K562 (cell line): ENCODE data around the gene IL10RB. TPM values are rescaled to one million over a fixed set of nuclear protein-coding genes. Genes with fewer than 3 reads are reported as not detected.
A peak's percentile ranks its signal among the peaks of the same experiment; 100 is the strongest.

Experiments used
- BCOR ChIP-seq: fragments of 450-650 bp; IDR thresholded peaks from 2 replicates; pipeline ENCODE4 v1.6.1; 2016
- EP300 ChIP-seq: IDR thresholded peaks from 2 replicates; pipeline ENCODE4 v1.6.1; 2012; ENCODE audit warnings: low read length, improper control_type of control experiment
- HSF4 ChIP-seq: fragments of 250-450 bp; sonication (Bioruptor Pico); IDR thresholded peaks from 2 replicates; pipeline ENCODE4 v2.1.2; 2022; ENCODE audit warnings: mild to moderate bottlenecking, moderate library complexity, borderline replicate concordance
- JUND ChIP-seq, 2 experiments: IDR thresholded peaks; 2 replicates in 1 of 2; 3 replicates in 1 of 2; pipeline ENCODE4 v1.6.1; 2011; ENCODE audit warnings: borderline replicate concordance in 2 of 2, low read depth in 2 of 2, low read length in 2 of 2, improper control_type of control experiment in 1 of 2, missing biosample characterization in 1 of 2, missing genetic modification characterization in 1 of 2, missing genetic modification reagents in 1 of 2
- MBD2 ChIP-seq: sonication (generic); IDR thresholded peaks from 2 replicates; pipeline ENCODE4 v1.6.1; 2016; ENCODE audit warnings: low read depth, borderline replicate concordance
- MED1 ChIP-seq: sonication (generic); formaldehyde crosslinking; IDR thresholded peaks from 2 replicates; pipeline ENCODE4 v1.8.1; 2023; ENCODE audit warnings: missing genetic modification reagents, borderline replicate concordance
- NEUROD1 ChIP-seq: fragments of 150-350 bp; IDR thresholded peaks from 2 replicates; pipeline ENCODE4 v1.6.1; 2014; ENCODE audit warnings: borderline replicate concordance, low read length, low read depth; ENCODE audit not compliant: partially characterized antibody
- OTX1 ChIP-seq: fragments of 450-650 bp; formaldehyde crosslinking; IDR thresholded peaks from 2 replicates; pipeline ENCODE4 v1.4.0; 2022; ENCODE audit warnings: mild to moderate bottlenecking
- PHB ChIP-seq: fragments of 250-450 bp; sonication (Bioruptor Pico); IDR thresholded peaks from 2 replicates; pipeline ENCODE4 v1.5.0; 2021
- RB1 ChIP-seq: fragments of 450-650 bp; IDR thresholded peaks from 2 replicates; pipeline ENCODE4 v1.6.1; 2017; ENCODE audit warnings: low read depth, mild to moderate bottlenecking
- ZNF140 ChIP-seq: fragments of 250-450 bp; sonication (Bioruptor Pico); IDR thresholded peaks from 2 replicates; pipeline ENCODE4 v1.8.0; 2021; ENCODE audit warnings: moderate library complexity, mild to moderate bottlenecking, inconsistent platforms
- polyA plus RNA-seq, 8 experiments: library from polyadenylated mRNA; depleted of rRNA in 4 of 8; stranded (reverse) in 5 of 8; unstranded in 3 of 8; fragments of >200 nt; fragmentation: Nextera tagmentation in 2 of 8; fragmentation: Illumina TruSeq in 1 of 8; extraction: Ambion mirVana in 2 of 8; extraction: Trizol in 1 of 8; gene quantifications; 2 replicates each; pipeline versions ENCODE4 v1.2.1 to v1.2.3, GENCODE V29; 2011 to 2014; ENCODE audit warnings: inconsistent platforms in 1 of 8, missing spikeins in 1 of 8
- total RNA-seq, 7 experiments: library from RNA; depleted of rRNA in 6 of 7; stranded (reverse); fragments of >200 nt in 6 of 7; fragmentation: Illumina TruSeq in 2 of 7; extraction: Trizol in 2 of 7; gene quantifications; 2 replicates each; pipeline versions ENCODE4 v1.2.1 to v1.2.3, GENCODE V29; 2011 to 2021; ENCODE audit warnings: low replicate concordance in 1 of 7
- TF ChIP-seq, protein P1 (sequence below): fragments of 250-450 bp; sonication (Bioruptor Pico); IDR thresholded peaks from 2 replicates; pipeline ENCODE4 v1.4.0; 2020; ENCODE audit warnings: borderline replicate concordance
- TF ChIP-seq, protein P2 (sequence below): sonication (generic); formaldehyde crosslinking; IDR thresholded peaks from 2 replicates; pipeline ENCODE4 v1.8.0; 2022; ENCODE audit warnings: missing genetic modification reagents, mild to moderate bottlenecking, borderline replicate concordance
- TF ChIP-seq, protein P3 (sequence below): fragments of 450-650 bp; formaldehyde crosslinking; IDR thresholded peaks from 2 replicates; pipeline ENCODE4 v1.4.0; 2020; ENCODE audit warnings: mild to moderate bottlenecking, mixed read lengths
- TF ChIP-seq, protein P4 (sequence below): sonication (generic); formaldehyde crosslinking; IDR thresholded peaks from 2 replicates; pipeline ENCODE4 v1.8.1; 2023; ENCODE audit warnings: mild to moderate bottlenecking, missing genetic modification reagents
- TF ChIP-seq, protein P5 (sequence below): sonication (generic); formaldehyde crosslinking; IDR thresholded peaks from 2 replicates; pipeline ENCODE4 v1.8.0; 2022; ENCODE audit warnings: mild to moderate bottlenecking, missing genetic modification reagents
- TF ChIP-seq, protein P6 (sequence below): fragments of 450-650 bp; formaldehyde crosslinking; IDR thresholded peaks from 2 replicates; pipeline ENCODE4 v1.4.0; 2020; ENCODE audit warnings: mild to moderate bottlenecking, moderate library complexity

IL10RB gene
- total and polyA plus RNA-seq, 9 of the 15 experiments (the other 6 are each of a cell fraction or from before 2014, with no cell fraction given) = 10.9 to 33.8 (median 23.0) TPM

DNA sequence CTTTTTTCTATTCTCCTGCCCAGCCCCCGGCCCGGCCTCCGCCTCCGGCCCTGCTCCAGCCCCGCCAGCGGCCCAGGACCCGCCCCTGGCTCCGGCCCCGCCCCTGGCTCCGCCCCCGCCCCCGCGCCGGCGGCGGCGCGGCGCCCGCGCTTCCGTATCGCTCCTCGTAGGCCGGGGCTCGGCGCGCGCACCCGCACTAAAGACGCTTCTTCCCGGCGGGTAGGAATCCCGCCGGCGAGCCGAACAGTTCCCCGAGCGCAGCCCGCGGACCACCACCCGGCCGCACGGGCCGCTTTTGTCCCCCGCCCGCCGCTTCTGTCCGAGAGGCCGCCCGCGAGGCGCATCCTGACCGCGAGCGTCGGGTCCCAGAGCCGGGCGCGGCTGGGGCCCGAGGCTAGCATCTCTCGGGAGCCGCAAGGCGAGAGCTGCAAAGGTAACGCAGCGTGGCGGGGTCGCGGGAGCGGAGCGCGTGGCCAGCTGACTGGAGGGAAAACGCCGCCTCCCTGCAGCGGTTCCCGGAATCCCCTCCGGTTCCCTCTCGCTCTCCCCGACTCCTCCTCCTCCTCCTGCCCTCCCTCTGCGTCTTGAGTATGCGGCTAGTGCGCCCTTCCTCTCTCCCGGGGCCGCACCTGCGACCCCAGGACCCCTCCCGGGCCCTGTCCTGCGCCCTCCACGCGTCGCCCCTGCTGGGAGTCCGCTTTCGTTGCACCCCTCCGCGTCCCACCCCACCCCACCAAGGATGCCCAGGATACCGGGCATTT lies 36.2 kb upstream of the IL10RB start, which contains the start of gene IFNAR2 (continued):
- TF ChIP-seq ZNF140 (CRISPR knock-in tag) = no peak
- TF ChIP-seq OTX1 = no peak
- TF ChIP-seq NEUROD1 = no peak
- TF ChIP-seq, protein P1, sequence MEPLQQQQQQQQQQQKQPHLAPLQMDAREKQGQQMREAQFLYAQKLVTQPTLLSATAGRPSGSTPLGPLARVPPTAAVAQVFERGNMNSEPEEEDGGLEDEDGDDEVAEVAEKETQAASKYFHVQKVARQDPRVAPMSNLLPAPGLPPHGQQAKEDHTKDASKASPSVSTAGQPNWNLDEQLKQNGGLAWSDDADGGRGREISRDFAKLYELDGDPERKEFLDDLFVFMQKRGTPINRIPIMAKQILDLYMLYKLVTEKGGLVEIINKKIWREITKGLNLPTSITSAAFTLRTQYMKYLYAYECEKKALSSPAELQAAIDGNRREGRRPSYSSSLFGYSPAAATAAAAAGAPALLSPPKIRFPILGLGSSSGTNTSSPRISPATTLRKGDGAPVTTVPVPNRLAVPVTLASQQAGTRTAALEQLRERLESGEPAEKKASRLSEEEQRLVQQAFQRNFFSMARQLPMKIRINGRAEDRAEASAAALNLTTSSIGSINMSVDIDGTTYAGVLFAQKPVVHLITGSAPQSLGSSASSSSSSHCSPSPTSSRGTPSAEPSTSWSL (CRISPR knock-in tag) = no peak
- TF ChIP-seq JUND (IDR thresholded peaks at IDR 0.05; ENCODE audit: borderline replicate concordance, low read depth, low read length) = no peak
- no peak for TF ChIP-seq JUND (tag; IDR thresholded peaks at IDR 0.05; ENCODE audit: borderline replicate concordance, low read depth, low read length)
- TF ChIP-seq HSF4 (CRISPR knock-in tag) = no peak
- TF ChIP-seq RB1 = peak; percentile 86
- TF ChIP-seq PHB (CRISPR knock-in tag) = no peak
- TF ChIP-seq EP300 = no peak
- TF ChIP-seq, protein P2, sequence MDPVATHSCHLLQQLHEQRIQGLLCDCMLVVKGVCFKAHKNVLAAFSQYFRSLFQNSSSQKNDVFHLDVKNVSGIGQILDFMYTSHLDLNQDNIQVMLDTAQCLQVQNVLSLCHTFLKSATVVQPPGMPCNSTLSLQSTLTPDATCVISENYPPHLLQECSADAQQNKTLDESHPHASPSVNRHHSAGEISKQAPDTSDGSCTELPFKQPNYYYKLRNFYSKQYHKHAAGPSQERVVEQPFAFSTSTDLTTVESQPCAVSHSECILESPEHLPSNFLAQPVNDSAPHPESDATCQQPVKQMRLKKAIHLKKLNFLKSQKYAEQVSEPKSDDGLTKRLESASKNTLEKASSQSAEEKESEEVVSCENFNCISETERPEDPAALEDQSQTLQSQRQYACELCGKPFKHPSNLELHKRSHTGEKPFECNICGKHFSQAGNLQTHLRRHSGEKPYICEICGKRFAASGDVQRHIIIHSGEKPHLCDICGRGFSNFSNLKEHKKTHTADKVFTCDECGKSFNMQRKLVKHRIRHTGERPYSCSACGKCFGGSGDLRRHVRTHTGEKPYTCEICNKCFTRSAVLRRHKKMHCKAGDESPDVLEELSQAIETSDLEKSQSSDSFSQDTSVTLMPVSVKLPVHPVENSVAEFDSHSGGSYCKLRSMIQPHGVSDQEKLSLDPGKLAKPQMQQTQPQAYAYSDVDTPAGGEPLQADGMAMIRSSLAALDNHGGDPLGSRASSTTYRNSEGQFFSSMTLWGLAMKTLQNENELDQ (CRISPR knock-in tag) = no peak
- TF ChIP-seq, protein P3, sequence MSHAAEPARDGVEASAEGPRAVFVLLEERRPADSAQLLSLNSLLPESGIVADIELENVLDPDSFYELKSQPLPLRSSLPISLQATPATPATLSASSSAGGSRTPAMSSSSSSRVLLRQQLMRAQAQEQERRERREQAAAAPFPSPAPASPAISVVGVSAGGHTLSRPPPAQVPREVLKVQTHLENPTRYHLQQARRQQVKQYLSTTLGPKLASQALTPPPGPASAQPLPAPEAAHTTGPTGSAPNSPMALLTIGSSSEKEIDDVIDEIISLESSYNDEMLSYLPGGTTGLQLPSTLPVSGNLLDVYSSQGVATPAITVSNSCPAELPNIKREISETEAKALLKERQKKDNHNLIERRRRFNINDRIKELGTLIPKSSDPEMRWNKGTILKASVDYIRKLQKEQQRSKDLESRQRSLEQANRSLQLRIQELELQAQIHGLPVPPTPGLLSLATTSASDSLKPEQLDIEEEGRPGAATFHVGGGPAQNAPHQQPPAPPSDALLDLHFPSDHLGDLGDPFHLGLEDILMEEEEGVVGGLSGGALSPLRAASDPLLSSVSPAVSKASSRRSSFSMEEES = no peak
- TF ChIP-seq, protein P4, sequence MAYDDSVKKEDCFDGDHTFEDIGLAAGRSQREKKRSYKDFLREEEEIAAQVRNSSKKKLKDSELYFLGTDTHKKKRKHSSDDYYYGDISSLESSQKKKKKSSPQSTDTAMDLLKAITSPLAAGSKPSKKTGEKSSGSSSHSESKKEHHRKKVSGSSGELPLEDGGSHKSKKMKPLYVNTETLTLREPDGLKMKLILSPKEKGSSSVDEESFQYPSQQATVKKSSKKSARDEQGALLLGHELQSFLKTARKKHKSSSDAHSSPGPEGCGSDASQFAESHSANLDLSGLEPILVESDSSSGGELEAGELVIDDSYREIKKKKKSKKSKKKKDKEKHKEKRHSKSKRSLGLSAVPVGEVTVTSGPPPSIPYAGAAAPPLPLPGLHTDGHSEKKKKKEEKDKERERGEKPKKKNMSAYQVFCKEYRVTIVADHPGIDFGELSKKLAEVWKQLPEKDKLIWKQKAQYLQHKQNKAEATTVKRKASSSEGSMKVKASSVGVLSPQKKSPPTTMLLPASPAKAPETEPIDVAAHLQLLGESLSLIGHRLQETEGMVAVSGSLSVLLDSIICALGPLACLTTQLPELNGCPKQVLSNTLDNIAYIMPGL = no peak
- TF ChIP-seq, protein P5, sequence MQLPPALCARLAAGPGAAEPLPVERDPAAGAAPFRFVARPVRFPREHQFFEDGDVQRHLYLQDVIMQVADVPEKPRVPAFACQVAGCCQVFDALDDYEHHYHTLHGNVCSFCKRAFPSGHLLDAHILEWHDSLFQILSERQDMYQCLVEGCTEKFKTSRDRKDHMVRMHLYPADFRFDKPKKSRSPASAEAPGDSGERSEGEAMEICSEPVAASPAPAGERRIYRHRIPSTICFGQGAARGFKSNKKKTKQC = no peak
- TF ChIP-seq MBD2 = no peak
- TF ChIP-seq, protein P6, sequence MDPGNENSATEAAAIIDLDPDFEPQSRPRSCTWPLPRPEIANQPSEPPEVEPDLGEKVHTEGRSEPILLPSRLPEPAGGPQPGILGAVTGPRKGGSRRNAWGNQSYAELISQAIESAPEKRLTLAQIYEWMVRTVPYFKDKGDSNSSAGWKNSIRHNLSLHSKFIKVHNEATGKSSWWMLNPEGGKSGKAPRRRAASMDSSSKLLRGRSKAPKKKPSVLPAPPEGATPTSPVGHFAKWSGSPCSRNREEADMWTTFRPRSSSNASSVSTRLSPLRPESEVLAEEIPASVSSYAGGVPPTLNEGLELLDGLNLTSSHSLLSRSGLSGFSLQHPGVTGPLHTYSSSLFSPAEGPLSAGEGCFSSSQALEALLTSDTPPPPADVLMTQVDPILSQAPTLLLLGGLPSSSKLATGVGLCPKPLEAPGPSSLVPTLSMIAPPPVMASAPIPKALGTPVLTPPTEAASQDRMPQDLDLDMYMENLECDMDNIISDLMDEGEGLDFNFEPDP (CRISPR knock-in tag) = no peak
- peak; percentile 14; the same call in 1 of the 2 replicates for TF ChIP-seq BCOR
- no peak for TF ChIP-seq MED1 (CRISPR knock-in tag)
